Neural cell (in vitro differentiated cells): Measurements from ENCODE around the gene MEFV. TPM values are rescaled to one million over a fixed set of nuclear protein-coding genes. Genes with fewer than 3 reads are reported as not detected.

ENCODE experiments used
- H2AFZ ChIP-seq: fragments of 200-600, 300-800 bp; sonication (generic), shearing (Covaris generic); 2 replicates; pipeline ENCODE4 v1.6.0; 2014; ENCODE audit warnings: low read depth, mild to moderate bottlenecking, antibody characterized with exemption, low read length, moderate library complexity
- H3F3A ChIP-seq: fragments of 200-600 bp; shearing (Covaris generic); 2 replicates; pipeline ENCODE4 v1.6.1; 2016; ENCODE audit warnings: mild to moderate bottlenecking, moderate library complexity, mixed read lengths, antibody characterized with exemption, low read length; ENCODE audit not compliant: insufficient read depth, poor library complexity, severe bottlenecking
- H3K27ac ChIP-seq: fragments of 200-600, 300-800 bp; sonication (generic), shearing (Covaris generic); 2 replicates; pipeline ENCODE4 v1.5.1; 2014; ENCODE audit warnings: mild to moderate bottlenecking, low read length, moderate library complexity
- H3K27me3 ChIP-seq: fragments of 300-800, 200-600 bp; sonication (generic), shearing (Covaris generic); 2 replicates; pipeline ENCODE4 v1.6.0; 2014; ENCODE audit warnings: mild to moderate bottlenecking, low read depth, low read length, moderate library complexity; ENCODE audit not compliant: insufficient read depth
- H3K36me3 ChIP-seq: fragments of 300-800, 200-600 bp; sonication (generic), shearing (Covaris generic); 2 replicates; pipeline ENCODE4 v1.5.1; 2014; ENCODE audit warnings: mild to moderate bottlenecking, antibody characterized with exemption, low read length, moderate library complexity; ENCODE audit not compliant: insufficient read depth
- H3K4me2 ChIP-seq: fragments of 300-800, 200-600 bp; sonication (generic), shearing (Covaris generic); 2 replicates; pipeline ENCODE4 v1.6.0; 2014; ENCODE audit warnings: mild to moderate bottlenecking, low read length
- H3K4me3 ChIP-seq: fragments of 300-800, 200-600 bp; sonication (generic), shearing (Covaris generic); 2 replicates; pipeline ENCODE4 v1.5.1; 2014; ENCODE audit warnings: mild to moderate bottlenecking, low read length, moderate library complexity
- H3K79me2 ChIP-seq: fragments of 200-600 bp; shearing (Covaris generic); replicated peaks from 2 replicates; pipeline ENCODE4 v1.6.0; 2014; ENCODE audit warnings: mild to moderate bottlenecking, low read length, moderate library complexity; ENCODE audit not compliant: insufficient read depth
- H3K9ac ChIP-seq: fragments of 300-800, 200-600 bp; sonication (generic), shearing (Covaris generic); 2 replicates; pipeline ENCODE4 v1.6.1; 2016; ENCODE audit warnings: mild to moderate bottlenecking, low read length, mixed read lengths
- H3K9me2 ChIP-seq: fragments of 200-600 bp; shearing (Covaris generic); 2 replicates; pipeline ENCODE4 v1.6.1; 2016; ENCODE audit warnings: mild to moderate bottlenecking, low read length, mixed read lengths; ENCODE audit not compliant: insufficient read depth
- H3K9me3 ChIP-seq: fragments of 200-600, 300-800 bp; sonication (generic), shearing (Covaris generic); 2 replicates; pipeline ENCODE4 v1.6.1; 2016; ENCODE audit warnings: mild to moderate bottlenecking, mixed run types, low read length, moderate library complexity, mixed read lengths
- H4K20me1 ChIP-seq: fragments of 200-600 bp; shearing (Covaris generic); 2 replicates; pipeline ENCODE4 v1.6.1; 2016; ENCODE audit warnings: mild to moderate bottlenecking, mixed run types; ENCODE audit not compliant: insufficient read depth
- EP300 ChIP-seq: fragments of 450-650 bp; conservative IDR thresholded peaks from 2 replicates; pipeline ENCODE4 v1.6.1; 2014; ENCODE audit warnings: antibody characterized with exemption, mild to moderate bottlenecking, moderate library complexity; ENCODE audit not compliant: poor library complexity, severe bottlenecking
- EZH2 ChIP-seq: fragments of 200-600, 300-800 bp; shearing (Covaris generic), sonication (generic); IDR thresholded peaks from 2 replicates; pipeline ENCODE4 v1.6.1; 2014; ENCODE audit warnings: antibody characterized with exemption, low read length, borderline replicate concordance, mild to moderate bottlenecking; ENCODE audit not compliant: insufficient read depth, poor library complexity, severe bottlenecking
- MXI1 ChIP-seq: fragments of 450-650 bp; conservative IDR thresholded peaks from 2 replicates; pipeline ENCODE4 v1.6.1; 2014; ENCODE audit warnings: antibody characterized with exemption, mild to moderate bottlenecking; ENCODE audit not compliant: poor library complexity, severe bottlenecking
- POLR2AphosphoS5 ChIP-seq: IDR thresholded peaks from 2 replicates; pipeline ENCODE4 v1.6.1; 2012
- RAD21 ChIP-seq: fragments of 450-650 bp; conservative IDR thresholded peaks from 2 replicates; pipeline ENCODE4 v1.6.1; 2014; ENCODE audit warnings: antibody characterized with exemption, mild to moderate bottlenecking, moderate library complexity
- SMC3 ChIP-seq: fragments of 450-650 bp; conservative IDR thresholded peaks from 2 replicates; pipeline ENCODE4 v1.6.1; 2014; ENCODE audit warnings: antibody characterized with exemption, mild to moderate bottlenecking, moderate library complexity; ENCODE audit not compliant: poor library complexity
- TAF1 ChIP-seq: IDR thresholded peaks from 2 replicates; pipeline ENCODE4 v1.6.1; 2012; ENCODE audit warnings: low read depth
- polyA plus RNA-seq: library from polyadenylated mRNA; depleted of rRNA; stranded (reverse); fragments of >200 nt; gene quantifications from 2 replicates; pipeline ENCODE4 v1.2.3, GENCODE V29; 2014
- TF ChIP-seq, protein P1 (sequence below): IDR thresholded peaks from 2 replicates; pipeline ENCODE4 v1.6.1; 2012; ENCODE audit warnings: borderline replicate concordance
- TF ChIP-seq, protein P2 (sequence below): fragments of 450-650 bp; IDR thresholded peaks from 2 replicates; pipeline ENCODE4 v1.5.1; 2014; ENCODE audit warnings: antibody characterized with exemption, mild to moderate bottlenecking, moderate library complexity; ENCODE audit not compliant: poor library complexity, severe bottlenecking

The MEFV gene
- polyA plus RNA-seq, 1 donor from 2014 or later = not detected

DNA sequence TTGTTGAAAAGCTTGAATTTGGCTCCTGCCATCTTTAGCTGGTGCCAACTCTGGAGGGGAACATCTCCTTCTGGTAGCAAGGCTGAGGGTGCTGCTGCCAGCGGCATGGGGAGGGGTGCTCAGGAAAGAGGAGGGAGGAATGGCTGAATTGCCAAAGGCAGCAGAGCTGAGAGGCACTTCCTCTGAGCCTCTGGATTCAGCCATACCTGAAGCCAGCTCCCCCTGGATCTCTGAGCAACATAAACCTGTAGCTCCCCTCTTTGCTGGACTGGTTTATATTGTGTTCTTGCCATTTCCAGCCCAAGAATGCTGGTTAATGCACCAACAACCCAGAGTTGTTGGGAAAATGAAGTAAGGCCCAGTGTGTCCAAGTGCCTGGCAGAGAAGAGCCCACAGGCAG is 7.4 kb downstream of the MEFV start:
- H3K36me3 ChIP-seq = no peaks in the 10 kb centered on the region
- TF ChIP-seq EP300 = no peak
- no peak for TF ChIP-seq TAF1
- TF ChIP-seq SMC3 = no peak
- no peak for TF ChIP-seq RAD21
- TF ChIP-seq, protein P1, sequence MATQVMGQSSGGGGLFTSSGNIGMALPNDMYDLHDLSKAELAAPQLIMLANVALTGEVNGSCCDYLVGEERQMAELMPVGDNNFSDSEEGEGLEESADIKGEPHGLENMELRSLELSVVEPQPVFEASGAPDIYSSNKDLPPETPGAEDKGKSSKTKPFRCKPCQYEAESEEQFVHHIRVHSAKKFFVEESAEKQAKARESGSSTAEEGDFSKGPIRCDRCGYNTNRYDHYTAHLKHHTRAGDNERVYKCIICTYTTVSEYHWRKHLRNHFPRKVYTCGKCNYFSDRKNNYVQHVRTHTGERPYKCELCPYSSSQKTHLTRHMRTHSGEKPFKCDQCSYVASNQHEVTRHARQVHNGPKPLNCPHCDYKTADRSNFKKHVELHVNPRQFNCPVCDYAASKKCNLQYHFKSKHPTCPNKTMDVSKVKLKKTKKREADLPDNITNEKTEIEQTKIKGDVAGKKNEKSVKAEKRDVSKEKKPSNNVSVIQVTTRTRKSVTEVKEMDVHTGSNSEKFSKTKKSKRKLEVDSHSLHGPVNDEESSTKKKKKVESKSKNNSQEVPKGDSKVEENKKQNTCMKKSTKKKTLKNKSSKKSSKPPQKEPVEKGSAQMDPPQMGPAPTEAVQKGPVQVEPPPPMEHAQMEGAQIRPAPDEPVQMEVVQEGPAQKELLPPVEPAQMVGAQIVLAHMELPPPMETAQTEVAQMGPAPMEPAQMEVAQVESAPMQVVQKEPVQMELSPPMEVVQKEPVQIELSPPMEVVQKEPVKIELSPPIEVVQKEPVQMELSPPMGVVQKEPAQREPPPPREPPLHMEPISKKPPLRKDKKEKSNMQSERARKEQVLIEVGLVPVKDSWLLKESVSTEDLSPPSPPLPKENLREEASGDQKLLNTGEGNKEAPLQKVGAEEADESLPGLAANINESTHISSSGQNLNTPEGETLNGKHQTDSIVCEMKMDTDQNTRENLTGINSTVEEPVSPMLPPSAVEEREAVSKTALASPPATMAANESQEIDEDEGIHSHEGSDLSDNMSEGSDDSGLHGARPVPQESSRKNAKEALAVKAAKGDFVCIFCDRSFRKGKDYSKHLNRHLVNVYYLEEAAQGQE = no peak
- TF ChIP-seq MXI1 = no peak
- TF ChIP-seq EZH2 = no peak
- no peak for TF ChIP-seq POLR2AphosphoS5
- TF ChIP-seq, protein P2, sequence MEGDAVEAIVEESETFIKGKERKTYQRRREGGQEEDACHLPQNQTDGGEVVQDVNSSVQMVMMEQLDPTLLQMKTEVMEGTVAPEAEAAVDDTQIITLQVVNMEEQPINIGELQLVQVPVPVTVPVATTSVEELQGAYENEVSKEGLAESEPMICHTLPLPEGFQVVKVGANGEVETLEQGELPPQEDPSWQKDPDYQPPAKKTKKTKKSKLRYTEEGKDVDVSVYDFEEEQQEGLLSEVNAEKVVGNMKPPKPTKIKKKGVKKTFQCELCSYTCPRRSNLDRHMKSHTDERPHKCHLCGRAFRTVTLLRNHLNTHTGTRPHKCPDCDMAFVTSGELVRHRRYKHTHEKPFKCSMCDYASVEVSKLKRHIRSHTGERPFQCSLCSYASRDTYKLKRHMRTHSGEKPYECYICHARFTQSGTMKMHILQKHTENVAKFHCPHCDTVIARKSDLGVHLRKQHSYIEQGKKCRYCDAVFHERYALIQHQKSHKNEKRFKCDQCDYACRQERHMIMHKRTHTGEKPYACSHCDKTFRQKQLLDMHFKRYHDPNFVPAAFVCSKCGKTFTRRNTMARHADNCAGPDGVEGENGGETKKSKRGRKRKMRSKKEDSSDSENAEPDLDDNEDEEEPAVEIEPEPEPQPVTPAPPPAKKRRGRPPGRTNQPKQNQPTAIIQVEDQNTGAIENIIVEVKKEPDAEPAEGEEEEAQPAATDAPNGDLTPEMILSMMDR = no peak
- no peaks in the 10 kb centered on the region for H3K79me2 ChIP-seq
- no peaks in the 10 kb centered on the region for H3K9me3 ChIP-seq
- no peaks in the 10 kb centered on the region for H3F3A ChIP-seq
- no peak overlapping the region for H3K4me3 ChIP-seq
- H3K4me2 ChIP-seq = no peak overlapping the region
- H3K27ac ChIP-seq = no peak overlapping the region
- H3K9me2 ChIP-seq = no peaks in the 10 kb centered on the region
- no peaks in the 10 kb centered on the region for H3K27me3 ChIP-seq
- H3K9ac ChIP-seq = no peak overlapping the region
- H4K20me1 ChIP-seq = no peaks in the 10 kb centered on the region
- H2AFZ ChIP-seq = no peak overlapping the region

DNA sequence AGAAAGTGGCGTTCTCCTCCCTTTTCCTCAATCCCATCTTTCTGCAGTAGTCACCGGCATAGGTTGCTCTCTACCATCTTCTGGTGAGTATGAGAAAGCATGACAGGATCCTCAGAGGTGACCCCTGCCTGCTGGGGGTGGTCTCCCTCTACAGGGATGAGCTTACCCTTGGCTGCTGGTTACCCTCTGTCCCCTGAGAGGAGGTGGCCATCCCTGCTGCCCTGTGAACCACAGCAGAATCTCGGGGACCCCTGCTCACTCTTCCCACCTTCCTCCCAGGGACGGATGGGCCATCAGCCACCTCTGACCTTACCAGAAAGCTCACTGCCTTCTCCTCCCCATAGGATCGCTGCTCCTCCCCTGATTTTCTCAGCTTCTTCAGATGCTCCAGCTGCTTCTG is 7.8 kb downstream of the MEFV start:
- TF ChIP-seq, protein P1 = no peak
- TF ChIP-seq POLR2AphosphoS5 = no peak
- TF ChIP-seq, protein P2 = no peak
- no peak for TF ChIP-seq SMC3
- no peak for TF ChIP-seq RAD21
- no peak for TF ChIP-seq MXI1
- no peak for TF ChIP-seq TAF1
- TF ChIP-seq EP300 = no peak
- TF ChIP-seq EZH2 = no peak
- H4K20me1 ChIP-seq = no peaks in the 10 kb centered on the region
- H3K9me2 ChIP-seq = no peaks in the 10 kb centered on the region
- H3K36me3 ChIP-seq = no peaks in the 10 kb centered on the region
- H3F3A ChIP-seq = no peaks in the 10 kb centered on the region
- no peak overlapping the region for H3K9ac ChIP-seq
- H3K27ac ChIP-seq = no peak overlapping the region
- no peaks in the 10 kb centered on the region for H3K9me3 ChIP-seq
- H3K27me3 ChIP-seq = no peaks in the 10 kb centered on the region
- no peaks in the 10 kb centered on the region for H3K79me2 ChIP-seq
- H3K4me2 ChIP-seq = no peak overlapping the region
- H3K4me3 ChIP-seq = no peak overlapping the region
- no peak overlapping the region for H2AFZ ChIP-seq
